Ishikawa (cell line): ENCODE data around the gene TPPP2.

Experiments used
- EP300 ChIP-seq: IDR thresholded peaks from 2 replicates; pipeline ENCODE4 v1.6.1; 2012; ENCODE audit warnings: borderline replicate concordance
- MAX ChIP-seq: IDR thresholded peaks from 2 replicates; pipeline ENCODE4 v1.6.1; 2012
- USF1 ChIP-seq: IDR thresholded peaks from 2 replicates; pipeline ENCODE4 v1.6.1; 2012

- TF ChIP-seq EP300 (no peak), MAX (no peak), USF1 (no peak)
Measured at GRCh38 chr14:20997115-20997514, 32.9 kb upstream of the TPPP2 start.
